Sigmoid colon (tissue), 4 donors: ENCODE results near the gene SFXN5.

Experiments used
- EP300 ChIP-seq, 4 donors: sonication (generic); formaldehyde crosslinking; IDR thresholded peaks; one replicate each; pipeline ENCODE4 v1.6.1; 2017; ENCODE audit warnings: antibody characterized with exemption in 4 of 4
- POLR2A ChIP-seq, 2 donors: fragments of 450-650 bp; IDR thresholded peaks; one replicate each; pipeline ENCODE4 v1.6.1; 2016; ENCODE audit warnings: antibody characterized with exemption in 2 of 2, mild to moderate bottlenecking in 2 of 2, moderate library complexity in 2 of 2
- POLR2AphosphoS5 ChIP-seq, 4 donors: sonication (generic); formaldehyde crosslinking; IDR thresholded peaks; one replicate each; pipeline ENCODE4 v1.6.1; 2017; ENCODE audit warnings: antibody characterized with exemption in 4 of 4
- TF ChIP-seq, protein P1 (sequence below), 4 experiments: fragments of 450-650 bp in 3 of 4; fragments of 200-600 bp in 1 of 4; IDR thresholded peaks; one replicate each; pipeline ENCODE4 v1.5.1; 2016 to 2019; ENCODE audit warnings: antibody characterized with exemption in 4 of 4, mild to moderate bottlenecking in 3 of 4, moderate library complexity in 2 of 4

DNA sequence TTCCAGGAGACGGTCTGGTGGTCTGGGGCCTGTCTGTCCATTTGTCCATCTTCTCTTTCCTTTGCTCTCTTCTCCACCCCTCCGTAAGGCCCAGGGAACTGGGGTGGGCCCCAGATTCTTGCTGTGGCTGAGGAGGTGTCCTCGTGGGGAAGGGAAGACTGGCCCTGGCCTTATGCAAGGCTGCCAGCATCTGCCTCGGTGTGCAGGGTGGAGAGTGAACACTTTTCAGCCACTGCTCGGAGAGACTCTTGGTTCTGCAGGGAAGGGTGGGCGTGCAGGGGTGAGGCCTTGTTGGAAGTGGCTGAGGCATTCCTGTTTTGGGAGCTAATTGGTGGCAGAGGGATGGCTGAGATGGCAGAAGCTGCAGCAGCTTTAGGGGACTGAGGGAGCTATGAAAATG lies 131.2 kb downstream of the SFXN5 start:
- TF ChIP-seq, protein P1, sequence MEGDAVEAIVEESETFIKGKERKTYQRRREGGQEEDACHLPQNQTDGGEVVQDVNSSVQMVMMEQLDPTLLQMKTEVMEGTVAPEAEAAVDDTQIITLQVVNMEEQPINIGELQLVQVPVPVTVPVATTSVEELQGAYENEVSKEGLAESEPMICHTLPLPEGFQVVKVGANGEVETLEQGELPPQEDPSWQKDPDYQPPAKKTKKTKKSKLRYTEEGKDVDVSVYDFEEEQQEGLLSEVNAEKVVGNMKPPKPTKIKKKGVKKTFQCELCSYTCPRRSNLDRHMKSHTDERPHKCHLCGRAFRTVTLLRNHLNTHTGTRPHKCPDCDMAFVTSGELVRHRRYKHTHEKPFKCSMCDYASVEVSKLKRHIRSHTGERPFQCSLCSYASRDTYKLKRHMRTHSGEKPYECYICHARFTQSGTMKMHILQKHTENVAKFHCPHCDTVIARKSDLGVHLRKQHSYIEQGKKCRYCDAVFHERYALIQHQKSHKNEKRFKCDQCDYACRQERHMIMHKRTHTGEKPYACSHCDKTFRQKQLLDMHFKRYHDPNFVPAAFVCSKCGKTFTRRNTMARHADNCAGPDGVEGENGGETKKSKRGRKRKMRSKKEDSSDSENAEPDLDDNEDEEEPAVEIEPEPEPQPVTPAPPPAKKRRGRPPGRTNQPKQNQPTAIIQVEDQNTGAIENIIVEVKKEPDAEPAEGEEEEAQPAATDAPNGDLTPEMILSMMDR (IDR thresholded peaks at IDR 0.05): no peak
- TF ChIP-seq POLR2A (IDR thresholded peaks at IDR 0.05) (no peak), EP300 (IDR thresholded peaks at IDR 0.05) (no peak), POLR2AphosphoS5 (IDR thresholded peaks at IDR 0.05) (no peak)
